Loucy (cell line): ENCODE measurements around the gene ZSCAN5B.

Experiments
- CTCF ChIP-seq: fragments of 200-600 bp; sonication (generic); conservative IDR thresholded peaks from 2 replicates; pipeline ENCODE4 v1.5.1; 2014; ENCODE audit warnings: mild to moderate bottlenecking, antibody characterized with exemption, low read length
- EZH2phosphoT487 ChIP-seq: fragments of 200-600 bp; IDR thresholded peaks from 2 replicates; pipeline ENCODE4 v1.6.1; 2018; ENCODE audit warnings: antibody characterized with exemption, mild to moderate bottlenecking, moderate library complexity, borderline replicate concordance

GRCh38 chr19:56170261-56170660, 27.3 kb downstream of the ZSCAN5B start:
- no peak for TF ChIP-seq CTCF
- TF ChIP-seq EZH2phosphoT487, result no peak
